Measurements from ENCODE around the gene THNSL1.
A peak's percentile ranks its signal among the peaks of the same experiment; 100 is the strongest.

THNSL1 gene

DNA sequence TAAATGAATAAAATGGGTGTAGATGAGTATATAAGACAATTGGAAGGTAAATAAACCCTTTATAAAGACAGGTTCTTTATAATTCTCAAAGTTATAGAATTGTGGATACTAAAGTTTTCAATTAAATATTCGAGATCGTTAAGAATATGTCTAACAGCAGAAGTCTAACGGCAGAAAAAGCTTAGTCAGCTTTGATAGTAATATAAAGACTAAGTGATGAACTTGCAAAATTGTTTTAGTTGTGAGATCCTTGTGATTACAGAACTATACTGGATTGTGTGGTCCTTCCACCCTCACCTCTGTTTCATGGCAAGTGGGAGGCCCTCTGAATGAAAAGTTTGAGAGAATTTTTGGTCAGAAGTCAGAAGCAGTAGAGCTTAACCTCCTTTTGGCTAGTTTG lies 2.3 kb downstream of the THNSL1 start:
- DNase-seq (ENCODE audit: low read depth): no peak

DNA sequence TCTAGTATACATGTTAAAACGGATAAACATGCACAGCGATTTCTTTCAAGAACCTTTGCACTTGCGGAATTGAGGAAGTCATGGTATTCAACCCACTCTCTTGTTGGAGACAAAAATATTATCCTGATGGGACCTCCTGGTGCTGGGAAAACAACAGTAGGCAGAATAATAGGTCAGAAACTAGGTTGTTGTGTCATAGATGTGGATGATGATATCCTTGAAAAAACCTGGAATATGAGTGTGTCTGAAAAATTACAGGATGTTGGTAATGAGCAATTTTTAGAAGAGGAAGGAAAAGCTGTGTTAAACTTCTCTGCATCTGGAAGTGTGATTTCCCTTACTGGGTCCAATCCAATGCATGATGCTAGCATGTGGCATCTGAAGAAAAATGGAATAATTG lies 6.9 kb downstream of the THNSL1 start:
- no peak for DNase-seq (ENCODE audit: low read depth)
- no peak overlapping the region for H3K4me3 ChIP-seq (ENCODE audit: low read depth, low read length)
- TF ChIP-seq, protein P1, sequence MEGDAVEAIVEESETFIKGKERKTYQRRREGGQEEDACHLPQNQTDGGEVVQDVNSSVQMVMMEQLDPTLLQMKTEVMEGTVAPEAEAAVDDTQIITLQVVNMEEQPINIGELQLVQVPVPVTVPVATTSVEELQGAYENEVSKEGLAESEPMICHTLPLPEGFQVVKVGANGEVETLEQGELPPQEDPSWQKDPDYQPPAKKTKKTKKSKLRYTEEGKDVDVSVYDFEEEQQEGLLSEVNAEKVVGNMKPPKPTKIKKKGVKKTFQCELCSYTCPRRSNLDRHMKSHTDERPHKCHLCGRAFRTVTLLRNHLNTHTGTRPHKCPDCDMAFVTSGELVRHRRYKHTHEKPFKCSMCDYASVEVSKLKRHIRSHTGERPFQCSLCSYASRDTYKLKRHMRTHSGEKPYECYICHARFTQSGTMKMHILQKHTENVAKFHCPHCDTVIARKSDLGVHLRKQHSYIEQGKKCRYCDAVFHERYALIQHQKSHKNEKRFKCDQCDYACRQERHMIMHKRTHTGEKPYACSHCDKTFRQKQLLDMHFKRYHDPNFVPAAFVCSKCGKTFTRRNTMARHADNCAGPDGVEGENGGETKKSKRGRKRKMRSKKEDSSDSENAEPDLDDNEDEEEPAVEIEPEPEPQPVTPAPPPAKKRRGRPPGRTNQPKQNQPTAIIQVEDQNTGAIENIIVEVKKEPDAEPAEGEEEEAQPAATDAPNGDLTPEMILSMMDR (IDR thresholded peaks at IDR 0.05; ENCODE audit: insufficient read depth, low read depth, low read length, missing control alignments): no peak

More for the DNA sequence above, 2.3 kb downstream of the THNSL1 start:
- TF ChIP-seq, protein P1 (IDR thresholded peaks at IDR 0.05; ENCODE audit: insufficient read depth, low read depth, low read length, missing control alignments): no peak
- no peak overlapping the region for H3K4me3 ChIP-seq (ENCODE audit: low read depth, low read length)

DNA sequence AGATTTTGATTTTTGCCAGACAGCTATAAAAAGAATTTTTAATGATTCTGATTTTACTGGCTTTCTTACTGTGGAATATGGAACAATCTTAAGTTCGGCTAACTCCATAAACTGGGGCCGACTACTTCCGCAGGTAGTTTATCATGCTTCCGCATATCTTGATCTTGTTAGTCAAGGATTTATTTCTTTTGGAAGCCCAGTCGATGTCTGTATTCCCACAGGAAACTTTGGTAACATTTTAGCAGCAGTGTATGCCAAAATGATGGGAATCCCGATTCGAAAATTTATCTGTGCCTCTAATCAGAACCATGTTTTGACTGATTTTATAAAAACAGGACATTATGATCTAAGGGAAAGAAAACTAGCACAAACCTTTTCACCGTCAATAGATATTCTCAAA lies 8.1 kb downstream of the THNSL1 start:
- TF ChIP-seq, protein P1 (IDR thresholded peaks at IDR 0.05; ENCODE audit: insufficient read depth, low read depth, low read length, missing control alignments): no peak
- no peak overlapping the region for H3K4me3 ChIP-seq (ENCODE audit: low read depth, low read length)
- DNase-seq (ENCODE audit: low read depth): no peak

DNA sequence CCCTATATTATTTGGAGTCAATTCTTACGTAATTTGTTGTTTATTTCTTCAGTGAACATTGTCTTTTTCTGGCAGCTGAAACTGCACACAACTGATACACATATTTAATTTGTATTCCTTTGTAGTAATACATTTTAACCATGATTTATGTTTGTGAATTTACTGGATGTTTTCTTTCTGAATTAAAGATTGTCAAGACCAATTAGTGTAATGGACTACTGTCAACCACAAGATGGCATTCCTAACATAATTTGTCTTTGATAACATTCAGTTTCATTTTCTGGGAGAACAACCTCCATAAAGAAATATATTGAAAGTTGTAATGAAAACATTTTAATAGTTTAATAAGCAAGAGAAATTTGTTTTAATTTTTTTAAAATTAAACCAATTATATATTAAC lies 10.1 kb downstream of the THNSL1 start:
- TF ChIP-seq, protein P1 (IDR thresholded peaks at IDR 0.05; ENCODE audit: insufficient read depth, low read depth, low read length, missing control alignments): no peak
- no peak for DNase-seq (ENCODE audit: low read depth)
- no peak overlapping the region for H3K4me3 ChIP-seq (ENCODE audit: low read depth, low read length)

DNA sequence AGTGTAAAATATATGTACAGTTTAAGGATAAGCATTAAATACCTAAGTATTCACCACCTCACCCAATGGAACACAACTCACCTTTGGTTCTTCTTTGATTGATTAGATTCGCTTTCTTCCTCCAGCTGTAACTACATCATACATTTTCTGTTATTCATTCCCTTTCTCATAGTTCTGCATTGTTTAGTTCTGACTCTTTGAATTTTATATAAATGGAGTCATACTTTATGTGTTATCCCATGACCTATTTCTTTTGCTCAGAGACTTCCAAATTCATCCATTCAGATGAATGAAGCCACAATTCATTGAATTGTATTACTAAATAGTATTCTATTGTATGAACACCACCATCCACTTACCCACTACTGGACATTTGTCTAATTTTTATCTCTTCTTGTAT lies 12.3 kb downstream of the THNSL1 start:
- DNase-seq (ENCODE audit: low read depth): no peak
- H3K4me3 ChIP-seq (ENCODE audit: low read depth, low read length): no peak overlapping the region
- TF ChIP-seq, protein P1 (IDR thresholded peaks at IDR 0.05; ENCODE audit: insufficient read depth, low read depth, low read length, missing control alignments): no peak

DNA sequence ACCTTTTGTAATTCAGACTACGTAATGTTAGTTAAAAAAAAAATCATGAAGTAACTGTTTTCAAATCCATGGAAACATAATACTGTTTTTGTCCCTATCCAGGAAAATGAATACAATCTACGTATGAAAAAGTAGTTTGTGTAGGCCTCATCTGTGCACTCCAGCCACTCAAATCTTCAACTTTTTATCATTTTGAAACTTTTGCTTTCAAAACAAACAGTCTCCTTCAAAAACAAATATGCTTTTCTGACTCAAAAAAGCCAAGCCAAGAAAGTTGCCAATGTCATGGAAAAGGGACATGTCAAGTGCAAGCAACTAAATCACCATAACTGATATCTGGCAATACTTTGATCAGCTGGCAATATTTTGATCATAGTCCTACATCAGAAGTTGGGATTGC lies 13.1 kb downstream of the THNSL1 start:
- TF ChIP-seq, protein P1 (IDR thresholded peaks at IDR 0.05; ENCODE audit: insufficient read depth, low read depth, low read length, missing control alignments): no peak
- DNase-seq (ENCODE audit: low read depth): no peak
- no peak overlapping the region for H3K4me3 ChIP-seq (ENCODE audit: low read depth, low read length)

DNA sequence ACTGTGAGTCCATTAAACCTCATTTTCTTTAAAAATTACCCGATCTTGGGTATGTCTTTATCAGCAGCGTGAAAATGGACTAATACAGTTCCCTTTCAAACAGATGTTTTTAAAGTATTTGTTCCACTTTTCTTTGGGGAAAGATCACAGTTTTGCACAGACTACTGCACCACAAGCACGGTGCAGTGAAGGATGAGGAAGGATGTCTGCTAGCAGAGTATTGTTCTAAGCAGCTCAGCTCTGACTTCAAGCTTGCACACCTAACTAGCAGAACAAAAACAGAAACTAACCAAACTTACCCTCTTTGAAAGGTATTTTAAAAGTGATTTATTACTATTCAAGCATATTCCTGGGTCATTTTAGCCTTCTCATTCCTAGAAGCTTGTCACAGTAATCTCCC lies 20.0 kb downstream of the THNSL1 start:
- H3K4me3 ChIP-seq (ENCODE audit: low read depth, low read length): no peak overlapping the region
- TF ChIP-seq, protein P1 (IDR thresholded peaks at IDR 0.05; ENCODE audit: insufficient read depth, low read depth, low read length, missing control alignments): no peak
- peak; percentile 9 for DNase-seq (ENCODE audit: low read depth)

Data from GM12865 (cell line).